GM12874 (cell line): Measurements from ENCODE around the gene SELENOI.

Experiments
- CTCF ChIP-seq: IDR thresholded peaks from 2 replicates; pipeline ENCODE4 v1.5.1; 2011; ENCODE audit warnings: low read depth, mild to moderate bottlenecking, control low read depth, low read length, moderate library complexity; ENCODE audit not compliant: insufficient read depth

The SELENOI gene

GRCh38 chr2:26302846-26303245 lies 43.1 kb upstream of the SELENOI start:
- TF ChIP-seq CTCF, result no peak

DNA sequence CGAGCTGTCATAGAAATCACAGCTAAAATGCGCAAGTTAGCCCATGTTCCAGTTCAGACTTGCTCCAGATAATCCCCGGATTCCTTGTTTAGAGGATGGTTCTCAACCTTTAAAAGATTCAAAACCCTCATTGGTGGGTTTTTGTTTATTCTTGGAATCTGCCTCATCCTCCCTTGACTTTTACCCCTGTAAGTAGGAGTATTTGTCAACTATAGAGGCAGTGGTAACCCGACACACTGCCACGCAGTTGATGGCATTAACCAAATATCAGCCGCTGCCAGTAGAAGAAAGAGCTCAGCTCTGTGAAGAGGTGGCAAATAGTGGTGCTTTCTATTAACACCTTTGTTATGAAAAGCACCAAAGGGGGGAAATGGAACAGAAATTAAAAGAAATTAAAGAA lies 40.4 kb upstream of the SELENOI start:
- TF ChIP-seq CTCF, result no peak

- TF ChIP-seq CTCF, result no peak
Measured at GRCh38 chr2:26309921-26310320, 36.0 kb upstream of the SELENOI start.

DNA sequence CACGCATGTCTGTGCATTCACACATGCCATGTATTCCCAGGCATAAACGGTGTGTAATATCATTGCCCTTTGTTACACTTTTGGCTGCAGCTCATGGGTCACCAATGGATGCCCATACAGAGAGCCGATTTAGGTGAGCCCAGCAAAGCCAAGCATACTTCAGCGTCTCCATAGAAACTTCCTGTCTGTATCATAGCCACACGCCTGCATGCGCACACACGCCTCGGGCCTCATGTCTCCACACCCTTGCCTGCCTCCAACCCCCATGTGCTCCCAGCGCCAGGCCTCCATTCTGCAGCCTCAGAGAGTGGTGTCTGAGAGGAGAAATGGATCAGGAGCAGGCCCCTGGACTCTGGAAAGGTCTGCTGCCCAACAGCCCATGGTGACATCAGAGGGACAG lies 33.5 kb upstream of the SELENOI start:
- TF ChIP-seq CTCF, result no peak

- TF ChIP-seq CTCF, result no peak
Measured at GRCh38 chr2:26313446-26313845, 32.5 kb upstream of the SELENOI start.

- no peak for TF ChIP-seq CTCF
Measured at GRCh38 chr2:26314243-26314642, 31.7 kb upstream of the SELENOI start.

- 0 out of 2 replicates have a peak, but pooled peaks have one; percentile 2 for TF ChIP-seq CTCF
Measured at GRCh38 chr2:26316041-26316440, 29.9 kb upstream of the SELENOI start.

GRCh38 chr2:26316845-26317244 lies 29.1 kb upstream of the SELENOI start:
- TF ChIP-seq CTCF, result no peak
